Ectodermal cell (in vitro differentiated cells): ENCODE data around the gene KRT72.

Experiments
- H3K27ac ChIP-seq: 2 replicates; pipeline ENCODE4 v1.7.0; 2013; ENCODE audit warnings: mild to moderate bottlenecking, low read depth, low read length; ENCODE audit not compliant: insufficient read depth, poor library complexity, severe bottlenecking
- H3K27me3 ChIP-seq: 2 replicates; pipeline ENCODE4 v1.7.0; 2013; ENCODE audit warnings: mild to moderate bottlenecking, low read length; ENCODE audit not compliant: insufficient read depth, control insufficient read depth, poor library complexity, severe bottlenecking
- H3K36me3 ChIP-seq: one replicate; pipeline ENCODE4 v1.7.0; 2013; ENCODE audit warnings: low read length; ENCODE audit not compliant: control insufficient read depth, insufficient read depth
- H3K4me1 ChIP-seq: one replicate; pipeline ENCODE4 v1.7.0; 2013; ENCODE audit warnings: low read length; ENCODE audit not compliant: control insufficient read depth, insufficient read depth
- H3K4me3 ChIP-seq: 2 replicates; pipeline ENCODE4 v1.7.0; 2013; ENCODE audit warnings: low read depth, low read length, control low read depth; ENCODE audit not compliant: insufficient read depth
- H3K9me3 ChIP-seq: 2 replicates; pipeline ENCODE4 v1.7.0; 2013; ENCODE audit warnings: mild to moderate bottlenecking, low read length, moderate library complexity; ENCODE audit not compliant: control insufficient read depth
- WGBS, 2 experiments: methylation state at CpG; one replicate each; pipeline ENCODE4 v1.1.7; 2013; ENCODE audit warnings: missing lambda C conversion rate in 2 of 2; 5-methylcytosine and 5-hydroxymethylcytosine counted together

KRT72 gene

DNA sequence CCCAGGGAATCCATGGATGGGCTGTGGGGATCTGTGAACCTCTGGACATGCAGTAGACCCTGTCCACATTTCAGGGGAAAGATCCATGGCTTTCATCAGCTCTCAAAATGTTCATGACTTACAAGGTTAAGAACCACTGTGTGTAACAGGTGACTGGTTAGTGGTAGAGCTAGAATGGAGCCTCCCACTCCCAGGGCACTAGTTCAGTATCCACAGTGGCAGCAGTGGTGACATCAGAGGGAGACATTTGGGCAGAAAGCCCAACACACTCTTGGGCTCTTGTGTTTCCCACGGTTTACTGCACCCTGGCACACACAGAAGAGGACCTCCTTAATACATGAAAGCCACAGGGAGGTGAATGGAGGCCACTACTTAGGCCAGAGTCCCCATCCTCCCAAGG is 36.7 kb downstream of the KRT72 start:
- Histone ChIP-seq H3K4me3 (no peak overlapping the region), H3K27ac (no peak overlapping the region), H3K27me3 (no peaks in the 10 kb centered on the region), H3K36me3 (no peaks in the 10 kb centered on the region), H3K4me1 (no peaks in the 10 kb centered on the region), H3K9me3 (no peaks in the 10 kb centered on the region)
- WGBS, 2 experiments: 75 to 77% methylated on average over 1 of the region's 1 CpG

- H3K4me1 ChIP-seq: no peaks in the 10 kb centered on the region
- H3K9me3 ChIP-seq: no peaks in the 10 kb centered on the region
- no peaks in the 10 kb centered on the region for H3K36me3 ChIP-seq
- no peak overlapping the region for H3K27ac ChIP-seq
- 63 to 64% methylated on average over 3 of the region's 3 CpGs for WGBS, 2 experiments
- no peak overlapping the region for H3K4me3 ChIP-seq
- no peaks in the 10 kb centered on the region for H3K27me3 ChIP-seq
Measured at GRCh38 chr12:52561880-52562449, 39.3 kb downstream of the KRT72 start.

- no peaks in the 10 kb centered on the region for H3K4me1 ChIP-seq
- H3K27ac ChIP-seq: no peak overlapping the region
- H3K9me3 ChIP-seq: no peaks in the 10 kb centered on the region
- no peaks in the 10 kb centered on the region for H3K27me3 ChIP-seq
- H3K36me3 ChIP-seq: no peaks in the 10 kb centered on the region
- no peak overlapping the region for H3K4me3 ChIP-seq
- 88 to 90% methylated on average over 4 of the region's 4 CpGs for WGBS, 2 experiments
Measured at GRCh38 chr12:52559979-52560378, 41.3 kb downstream of the KRT72 start.

DNA sequence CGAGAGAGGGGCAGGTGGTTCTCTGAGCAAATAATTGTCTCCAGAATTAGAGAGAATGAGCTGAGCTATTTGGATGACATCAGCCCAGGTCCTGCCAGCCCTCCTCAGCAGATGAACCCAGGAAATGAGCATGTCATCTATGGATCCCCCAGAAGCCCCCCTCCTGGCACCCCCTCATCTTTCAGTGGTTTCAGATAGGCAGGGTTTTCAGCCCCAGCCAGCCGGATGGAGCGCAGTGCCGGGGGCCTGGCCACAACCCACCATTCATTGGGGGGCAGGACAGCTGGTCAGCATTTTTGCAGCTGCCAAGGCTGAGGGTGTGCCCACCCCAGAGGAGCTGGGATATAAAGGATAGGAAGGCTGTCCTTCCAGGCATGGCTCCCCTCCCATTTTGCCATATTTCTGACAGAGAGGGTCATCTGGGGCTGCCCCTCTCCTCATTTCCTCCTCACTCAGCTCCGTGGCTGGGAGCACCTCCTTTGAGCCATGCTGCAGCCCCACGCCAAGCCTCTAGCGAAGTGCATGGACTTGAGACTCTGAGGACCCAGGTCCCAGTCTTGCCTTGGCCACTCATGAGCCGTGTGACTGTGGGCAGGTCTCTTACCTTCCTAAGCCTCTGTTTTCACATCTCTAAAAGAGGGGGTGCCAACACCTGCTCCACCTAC is 42.4 kb downstream of the KRT72 start:
- H3K27me3 ChIP-seq: no peaks in the 10 kb centered on the region
- no peak overlapping the region for H3K27ac ChIP-seq
- no peaks in the 10 kb centered on the region for H3K9me3 ChIP-seq
- H3K4me1 ChIP-seq: no peaks in the 10 kb centered on the region
- no peaks in the 10 kb centered on the region for H3K36me3 ChIP-seq
- WGBS, 2 experiments: 86 to 88% methylated on average over 8 of the region's 8 CpGs
- H3K4me3 ChIP-seq: no peak overlapping the region

DNA sequence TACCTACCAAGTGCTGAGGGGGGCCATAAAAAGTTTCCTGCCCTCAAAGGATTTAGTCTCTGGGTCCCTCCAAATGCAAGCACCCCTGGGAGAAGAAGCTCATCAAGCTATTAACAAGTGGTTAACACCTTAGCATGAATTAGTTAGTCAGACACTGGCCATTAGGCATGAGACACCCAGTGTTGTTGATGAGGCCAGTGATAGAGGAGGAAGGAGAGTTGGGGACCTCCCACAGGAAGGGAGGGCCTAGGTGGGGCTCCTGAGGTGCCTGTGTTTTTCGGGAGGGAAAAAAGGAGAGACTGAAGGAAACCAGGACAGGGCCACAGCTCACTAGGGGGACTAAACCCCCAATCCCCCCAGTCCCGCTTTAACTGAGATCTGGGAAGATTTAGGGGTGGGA is 43.8 kb downstream of the KRT72 start:
- H3K27me3 ChIP-seq: no peaks in the 10 kb centered on the region
- H3K9me3 ChIP-seq: no peaks in the 10 kb centered on the region
- H3K4me3 ChIP-seq: no peak overlapping the region
- no peak overlapping the region for H3K27ac ChIP-seq
- H3K36me3 ChIP-seq: no peaks in the 10 kb centered on the region
- no peaks in the 10 kb centered on the region for H3K4me1 ChIP-seq
- 90 to 92% methylated on average over 2 of the region's 2 CpGs for WGBS, 2 experiments

- H3K27ac ChIP-seq: no peak overlapping the region
- H3K36me3 ChIP-seq: no peaks in the 10 kb centered on the region
- no peaks in the 10 kb centered on the region for H3K27me3 ChIP-seq
- WGBS, 2 experiments: 85 to 88% methylated on average over 6 of the region's 6 CpGs
- no peaks in the 10 kb centered on the region for H3K4me1 ChIP-seq
- H3K4me3 ChIP-seq: no peak overlapping the region
- no peaks in the 10 kb centered on the region for H3K9me3 ChIP-seq
Measured at GRCh38 chr12:52555577-52555976, 45.7 kb downstream of the KRT72 start.

GRCh38 chr12:52552681-52553195 is 48.5 kb downstream of the KRT72 start, which contains the start of gene KRT71:
TSS of gene KRT71 (minus strand) at chr12:52553145. CDS start at chr12:52553077, 68 bp downstream.
- 91 to 92% methylated on average over 14 of the region's 14 CpGs for WGBS, 2 experiments
- no peaks in the 10 kb centered on the region for H3K27me3 ChIP-seq
- H3K4me3 ChIP-seq: no peak within 1 kb of the TSS
- no peak within 1 kb of the TSS for H3K27ac ChIP-seq
- no peaks in the 10 kb centered on the region for H3K4me1 ChIP-seq
- H3K36me3 ChIP-seq: no peaks in the 10 kb centered on the region
- no peaks in the 10 kb centered on the region for H3K9me3 ChIP-seq

DNA sequence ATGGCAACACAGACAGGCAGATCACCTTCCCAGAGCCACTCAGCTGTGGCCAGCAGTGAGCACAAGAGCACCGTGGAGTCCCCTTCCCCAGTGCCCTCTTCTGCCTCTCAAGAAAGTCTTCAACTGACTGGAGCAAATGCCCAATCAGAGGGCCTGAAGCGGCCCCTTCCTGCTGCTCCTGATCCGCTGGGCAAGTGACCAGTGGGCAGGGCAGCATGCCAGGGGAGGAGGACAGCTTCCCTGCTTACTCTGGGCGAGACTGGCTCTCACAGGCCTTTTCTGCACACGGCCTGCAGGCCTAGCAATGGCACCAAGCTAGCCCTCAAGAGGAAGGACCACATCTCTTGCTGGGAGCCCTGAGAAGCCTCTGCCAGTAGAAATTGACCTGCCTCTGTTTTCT is 49.2 kb downstream of the KRT72 start:
- H3K4me1 ChIP-seq: no peaks in the 10 kb centered on the region
- no peaks in the 10 kb centered on the region for H3K36me3 ChIP-seq
- no peak overlapping the region for H3K4me3 ChIP-seq
- no peaks in the 10 kb centered on the region for H3K27me3 ChIP-seq
- 87 to 93% methylated on average over 5 of the region's 5 CpGs for WGBS, 2 experiments
- no peak overlapping the region for H3K27ac ChIP-seq
- H3K9me3 ChIP-seq: no peaks in the 10 kb centered on the region

DNA sequence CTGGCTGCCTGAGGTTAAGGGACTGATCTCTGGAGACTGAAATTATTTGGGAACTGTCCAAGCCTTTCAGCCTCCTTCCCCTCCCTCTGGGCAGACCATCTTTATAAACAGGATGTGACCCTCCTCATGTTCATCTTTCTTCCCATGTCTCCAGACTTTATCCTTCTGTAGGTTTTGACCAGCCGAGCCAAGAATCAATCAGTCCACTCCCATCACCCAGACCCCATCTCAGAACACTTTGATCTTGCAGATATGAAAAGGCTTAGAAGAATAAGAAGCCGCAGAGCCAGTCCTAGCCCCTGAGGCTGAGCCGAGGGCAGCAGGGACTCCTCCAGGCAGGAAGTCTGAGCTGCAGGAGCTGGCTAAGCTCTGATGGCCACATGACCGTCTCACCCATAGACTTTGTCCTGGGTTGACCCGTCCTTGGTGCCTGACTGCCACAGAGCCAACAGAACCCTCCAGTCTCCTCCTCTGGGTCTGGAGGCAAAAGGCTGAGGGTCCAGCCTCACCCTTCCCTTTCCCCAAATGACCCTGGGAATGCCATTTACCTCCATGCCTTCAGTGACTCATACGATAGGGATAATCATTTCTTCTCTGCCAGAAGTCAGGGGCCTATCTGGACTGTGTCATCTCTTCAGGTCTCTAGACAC is 49.9 kb downstream of the KRT72 start:
- Histone ChIP-seq H3K36me3 (no peaks in the 10 kb centered on the region), H3K27me3 (no peaks in the 10 kb centered on the region), H3K27ac (no peak overlapping the region), H3K9me3 (no peaks in the 10 kb centered on the region), H3K4me3 (no peak overlapping the region), H3K4me1 (no peaks in the 10 kb centered on the region)
- WGBS, 2 experiments: 79 to 81% methylated on average over 6 of the region's 6 CpGs

- no peaks in the 10 kb centered on the region for H3K9me3 ChIP-seq
- no peaks in the 10 kb centered on the region for H3K27me3 ChIP-seq
- 90 to 91% methylated on average over 15 of the region's 15 CpGs for WGBS, 2 experiments
Measured at GRCh38 chr12:52546126-52546525, 55.1 kb downstream of the KRT72 start.

More at GRCh38 chr12:52546126-52546525, 55.1 kb downstream of the KRT72 start:
- Histone ChIP-seq H3K4me1 (no peaks in the 10 kb centered on the region), H3K27ac (no peak overlapping the region), H3K4me3 (no peak overlapping the region), H3K36me3 (no peaks in the 10 kb centered on the region)
